Measurements from ENCODE around the gene REM2.
"Not testable (repeated sequence)": the region's sequence is repeated elsewhere in the genome, so short reads cannot be mapped to it uniquely, and the experiment has no call there.

Gene REM2

DNA sequence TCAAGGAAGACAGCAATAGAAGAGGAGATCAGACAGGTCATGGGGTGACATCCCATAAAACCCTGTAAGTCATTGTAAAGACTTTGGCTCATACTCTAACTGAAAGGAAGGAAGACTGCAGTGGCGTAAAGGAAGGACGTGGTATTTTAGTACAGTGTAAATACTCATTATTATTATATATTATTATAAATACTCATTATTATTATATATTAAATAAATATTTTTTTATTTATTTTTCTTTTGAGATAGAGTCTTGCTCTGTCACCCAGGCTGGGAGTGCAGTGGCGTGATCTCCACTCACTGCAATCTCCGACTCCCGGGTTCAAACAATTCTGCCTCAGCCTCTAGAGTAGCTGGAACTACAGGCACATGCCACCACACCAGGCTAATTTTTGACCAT is 26.6 kb upstream of the REM2 start:
- TF ChIP-seq EZH2phosphoT487 (IDR thresholded peaks at IDR 0.05; ENCODE audit: borderline replicate concordance) = no peak
- TF ChIP-seq, protein P1, sequence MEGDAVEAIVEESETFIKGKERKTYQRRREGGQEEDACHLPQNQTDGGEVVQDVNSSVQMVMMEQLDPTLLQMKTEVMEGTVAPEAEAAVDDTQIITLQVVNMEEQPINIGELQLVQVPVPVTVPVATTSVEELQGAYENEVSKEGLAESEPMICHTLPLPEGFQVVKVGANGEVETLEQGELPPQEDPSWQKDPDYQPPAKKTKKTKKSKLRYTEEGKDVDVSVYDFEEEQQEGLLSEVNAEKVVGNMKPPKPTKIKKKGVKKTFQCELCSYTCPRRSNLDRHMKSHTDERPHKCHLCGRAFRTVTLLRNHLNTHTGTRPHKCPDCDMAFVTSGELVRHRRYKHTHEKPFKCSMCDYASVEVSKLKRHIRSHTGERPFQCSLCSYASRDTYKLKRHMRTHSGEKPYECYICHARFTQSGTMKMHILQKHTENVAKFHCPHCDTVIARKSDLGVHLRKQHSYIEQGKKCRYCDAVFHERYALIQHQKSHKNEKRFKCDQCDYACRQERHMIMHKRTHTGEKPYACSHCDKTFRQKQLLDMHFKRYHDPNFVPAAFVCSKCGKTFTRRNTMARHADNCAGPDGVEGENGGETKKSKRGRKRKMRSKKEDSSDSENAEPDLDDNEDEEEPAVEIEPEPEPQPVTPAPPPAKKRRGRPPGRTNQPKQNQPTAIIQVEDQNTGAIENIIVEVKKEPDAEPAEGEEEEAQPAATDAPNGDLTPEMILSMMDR (conservative IDR thresholded peaks at IDR 0.05; ENCODE audit: low read length) = no peak
- no peaks in the 10 kb centered on the region for H3K36me3 ChIP-seq (ENCODE audit: insufficient read depth, low read length)
- no peak overlapping the region for H3K4me2 ChIP-seq (ENCODE audit: low read depth, low read length, poor library complexity, severe bottlenecking)
- no peak overlapping the region for H3K4me3 ChIP-seq (ENCODE audit: low read length, poor library complexity, severe bottlenecking)
- peaks cover 66% of the 10 kb centered on the region for H3K27me3 ChIP-seq (ENCODE audit: insufficient read depth, low read length, poor library complexity, severe bottlenecking)
- no peak overlapping the region for H2AFZ ChIP-seq (ENCODE audit: low read length)
- no peaks in the 10 kb centered on the region for H4K20me1 ChIP-seq (ENCODE audit: insufficient read depth, low read length, poor library complexity, severe bottlenecking)
- no peaks in the 10 kb centered on the region for H3F3A ChIP-seq (ENCODE audit: low read depth)
- H3K79me2 ChIP-seq (ENCODE audit: insufficient read depth, low read length) = no peaks in the 10 kb centered on the region
- peaks cover 6% of the 10 kb centered on the region for H3K4me1 ChIP-seq (ENCODE audit: insufficient read depth, low read length, poor library complexity, severe bottlenecking)
- no peaks in the 10 kb centered on the region for H3K9me2 ChIP-seq (replicated peaks; ENCODE audit: low read depth, low read length)
- H3K9ac ChIP-seq (ENCODE audit: low read depth, low read length, poor library complexity, severe bottlenecking) = no peak overlapping the region
- H3K9me3 ChIP-seq (ENCODE audit: insufficient read depth, low read depth, low read length) = no peaks in the 10 kb centered on the region

DNA sequence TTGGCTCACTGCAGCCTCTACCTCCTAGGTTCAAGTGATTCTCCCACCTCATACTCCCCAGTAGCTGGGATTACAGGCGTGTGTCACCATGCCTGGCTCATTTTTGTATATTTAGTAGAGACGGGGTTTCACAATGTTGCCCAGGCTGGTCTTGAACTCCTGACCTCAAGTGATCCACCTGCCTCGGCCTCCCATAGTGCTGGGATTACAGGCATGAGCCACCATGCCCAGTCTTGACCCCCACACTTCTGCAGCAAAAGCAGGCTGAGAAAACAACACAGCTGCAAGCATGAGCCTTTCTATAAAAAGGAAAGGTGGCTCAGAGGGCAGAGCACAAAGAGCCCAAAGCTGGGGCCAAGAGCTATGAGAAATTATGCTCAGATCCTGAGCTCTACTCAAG is 22.6 kb upstream of the REM2 start:
- not testable (repeated sequence) for H3K9me3 ChIP-seq (ENCODE audit: insufficient read depth, low read depth, low read length); H3K9me2 ChIP-seq (replicated peaks; ENCODE audit: low read depth, low read length); H4K20me1 ChIP-seq (ENCODE audit: insufficient read depth, low read length, poor library complexity, severe bottlenecking); H3K4me1 ChIP-seq (ENCODE audit: insufficient read depth, low read length, poor library complexity, severe bottlenecking); H3K4me2 ChIP-seq (ENCODE audit: low read depth, low read length, poor library complexity, severe bottlenecking); H3K4me3 ChIP-seq (ENCODE audit: low read length, poor library complexity, severe bottlenecking); H3K36me3 ChIP-seq (ENCODE audit: insufficient read depth, low read length); H3F3A ChIP-seq (ENCODE audit: low read depth); H3K79me2 ChIP-seq (ENCODE audit: insufficient read depth, low read length); H2AFZ ChIP-seq (ENCODE audit: low read length); H3K9ac ChIP-seq (ENCODE audit: low read depth, low read length, poor library complexity, severe bottlenecking)
- H3K27me3 ChIP-seq (ENCODE audit: insufficient read depth, low read length, poor library complexity, severe bottlenecking) = peaks cover 67% of the 10 kb centered on the region

DNA sequence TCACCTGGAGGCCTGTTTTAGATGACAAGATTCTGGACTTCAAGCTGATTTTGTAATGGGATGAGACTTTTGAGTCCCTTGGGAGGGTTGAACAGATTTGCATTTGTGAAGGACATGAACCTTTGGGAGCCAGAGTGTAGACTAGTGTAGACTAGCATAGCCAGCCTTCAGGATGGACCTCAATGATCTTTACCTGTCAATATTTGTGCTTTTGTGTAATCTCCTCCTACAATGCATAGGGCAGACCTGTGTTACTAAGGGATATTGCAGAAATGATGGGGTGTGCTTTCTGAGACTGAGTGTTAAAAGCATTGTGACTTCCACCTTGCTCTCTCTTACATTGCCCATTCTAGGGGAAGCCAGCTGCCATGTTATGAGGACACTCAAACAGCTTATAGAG is 21.4 kb upstream of the REM2 start:
- Histone ChIP-seq H3K9me3 (ENCODE audit: insufficient read depth, low read depth, low read length) (no peaks in the 10 kb centered on the region), H3F3A (ENCODE audit: low read depth) (no peaks in the 10 kb centered on the region), H3K4me3 (ENCODE audit: low read length, poor library complexity, severe bottlenecking) (no peak overlapping the region), H3K27me3 (ENCODE audit: insufficient read depth, low read length, poor library complexity, severe bottlenecking) (peaks cover 56% of the 10 kb centered on the region), H4K20me1 (ENCODE audit: insufficient read depth, low read length, poor library complexity, severe bottlenecking) (no peaks in the 10 kb centered on the region), H3K36me3 (ENCODE audit: insufficient read depth, low read length) (no peaks in the 10 kb centered on the region), H3K4me2 (ENCODE audit: low read depth, low read length, poor library complexity, severe bottlenecking) (no peak overlapping the region), H2AFZ (ENCODE audit: low read length) (no peak overlapping the region), H3K9me2 (replicated peaks; ENCODE audit: low read depth, low read length) (no peaks in the 10 kb centered on the region), H3K4me1 (ENCODE audit: insufficient read depth, low read length, poor library complexity, severe bottlenecking) (peaks cover 12% of the 10 kb centered on the region), H3K9ac (ENCODE audit: low read depth, low read length, poor library complexity, severe bottlenecking) (no peak overlapping the region), H3K79me2 (ENCODE audit: insufficient read depth, low read length) (no peaks in the 10 kb centered on the region)
- TF ChIP-seq EZH2phosphoT487 (IDR thresholded peaks at IDR 0.05; ENCODE audit: borderline replicate concordance) = no peak
- TF ChIP-seq, protein P1 (conservative IDR thresholded peaks at IDR 0.05; ENCODE audit: low read length) = no peak

DNA sequence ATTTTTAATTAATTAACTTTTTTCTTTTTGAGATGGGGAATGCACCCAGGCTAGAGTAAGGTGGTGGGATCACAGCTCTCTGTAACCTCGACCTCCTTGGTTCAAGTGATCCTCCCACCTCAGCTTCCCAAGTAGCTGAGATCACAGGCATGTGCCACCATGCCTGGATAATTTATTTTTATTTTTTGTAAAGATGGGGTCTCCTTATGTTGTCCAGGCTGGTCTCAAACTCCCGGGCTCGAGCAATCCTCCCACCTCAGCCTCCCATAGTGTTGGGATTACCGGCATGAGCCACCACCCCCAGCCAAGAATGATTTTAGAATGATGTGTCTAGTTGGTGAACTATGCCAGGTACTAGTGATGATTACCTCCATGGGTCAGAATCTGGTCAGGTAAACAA is 18.0 kb upstream of the REM2 start:
- Histone ChIP-seq H4K20me1 (ENCODE audit: insufficient read depth, low read length, poor library complexity, severe bottlenecking) (no peaks in the 10 kb centered on the region), H2AFZ (ENCODE audit: low read length) (no peak overlapping the region), H3K4me1 (ENCODE audit: insufficient read depth, low read length, poor library complexity, severe bottlenecking) (peaks cover 12% of the 10 kb centered on the region), H3K9me2 (replicated peaks; ENCODE audit: low read depth, low read length) (no peaks in the 10 kb centered on the region), H3K9ac (ENCODE audit: low read depth, low read length, poor library complexity, severe bottlenecking) (no peak overlapping the region), H3K27me3 (ENCODE audit: insufficient read depth, low read length, poor library complexity, severe bottlenecking) (peaks cover 29% of the 10 kb centered on the region), H3K4me2 (ENCODE audit: low read depth, low read length, poor library complexity, severe bottlenecking) (no peak overlapping the region), H3K36me3 (ENCODE audit: insufficient read depth, low read length) (no peaks in the 10 kb centered on the region), H3K9me3 (ENCODE audit: insufficient read depth, low read depth, low read length) (no peaks in the 10 kb centered on the region), H3K79me2 (ENCODE audit: insufficient read depth, low read length) (no peaks in the 10 kb centered on the region), H3F3A (ENCODE audit: low read depth) (no peaks in the 10 kb centered on the region), H3K4me3 (ENCODE audit: low read length, poor library complexity, severe bottlenecking) (no peak overlapping the region)
- TF ChIP-seq EZH2phosphoT487 (IDR thresholded peaks at IDR 0.05; ENCODE audit: borderline replicate concordance) = no peak
- TF ChIP-seq, protein P1 (conservative IDR thresholded peaks at IDR 0.05; ENCODE audit: low read length) = no peak

Data from Loucy (cell line).